ENCODE measurements around the gene RXRG.

RXRG gene

DNA sequence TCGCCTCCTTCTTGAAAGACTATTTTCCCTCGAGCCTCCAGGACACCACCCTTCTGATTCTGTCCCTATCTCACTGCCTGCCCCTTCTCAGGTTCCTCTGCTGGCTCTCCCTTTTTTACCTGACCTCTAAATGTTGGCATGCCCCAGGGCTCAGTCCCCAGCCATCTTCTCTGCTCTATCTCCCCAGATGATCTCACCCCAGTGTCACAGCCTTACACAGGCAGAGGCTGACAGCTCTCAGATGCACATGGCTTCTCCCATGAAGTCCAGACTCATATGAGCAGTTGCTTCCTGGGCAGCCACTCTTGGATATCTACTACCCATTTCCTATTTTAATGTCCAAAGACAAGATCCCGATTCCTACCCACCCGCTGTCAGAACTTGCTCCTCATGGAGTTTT, 37.5 kb downstream of the RXRG start:
- DNase-seq = no peak

DNA sequence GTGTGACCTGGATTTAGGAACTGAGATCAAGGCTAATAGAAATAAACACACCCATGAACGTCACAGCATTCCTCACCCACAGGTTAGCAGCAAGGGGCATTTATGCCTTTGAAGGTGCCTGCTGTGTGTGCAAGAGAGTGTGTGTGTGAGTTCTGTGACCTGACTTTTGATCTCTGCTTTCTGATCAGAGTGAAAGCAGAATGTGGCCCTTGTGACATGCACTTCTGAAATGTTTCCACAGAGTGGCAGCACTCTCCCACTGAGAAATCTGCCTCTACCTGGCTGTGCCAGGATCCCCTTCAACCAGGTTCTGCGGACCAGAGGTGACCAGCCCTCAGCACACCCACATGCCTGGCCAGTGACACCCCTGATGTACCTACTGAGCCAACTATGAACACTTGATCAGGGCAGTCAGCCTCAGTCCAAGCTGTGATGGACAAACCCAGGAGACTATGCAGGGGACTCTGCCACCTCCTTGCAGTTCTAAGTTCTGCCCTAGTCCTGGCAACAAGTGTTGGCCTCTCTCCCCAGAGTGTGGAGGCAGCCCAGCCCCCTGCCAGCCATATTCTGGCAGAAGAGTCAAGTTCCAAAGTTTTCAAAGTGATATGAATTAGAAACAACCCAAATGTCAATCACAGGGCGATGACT, 41.0 kb downstream of the RXRG start:
- no peak for DNase-seq

- DNase-seq = no peak
Observed at GRCh38 chr1:165402517-165403111, 42.3 kb downstream of the RXRG start.

GRCh38 chr1:165397944-165398343, 47.0 kb downstream of the RXRG start:
- DNase-seq = no peak

- no peak for DNase-seq
Observed at GRCh38 chr1:165395901-165396300, 49.0 kb downstream of the RXRG start.

DNA sequence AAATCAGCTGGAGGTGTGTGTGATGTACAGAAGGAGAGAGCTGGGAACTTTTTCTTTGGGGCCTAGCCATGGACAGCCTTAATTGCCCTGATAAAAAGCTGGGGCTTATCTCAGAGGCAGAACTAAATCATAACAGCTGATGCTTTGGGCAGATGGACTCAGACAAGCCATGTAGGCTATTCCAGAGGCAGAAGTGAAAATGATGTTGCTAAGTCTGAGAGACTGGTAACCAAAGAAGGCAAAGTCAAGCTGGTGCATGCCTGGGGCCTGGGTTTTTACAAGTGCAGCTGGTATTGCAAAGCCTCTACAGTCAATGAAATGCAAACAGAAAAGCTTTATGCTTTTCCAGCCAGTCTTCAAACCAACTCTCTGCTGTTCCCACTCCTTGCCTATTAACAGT, 49.4 kb downstream of the RXRG start:
- DNase-seq = no peak

DNA sequence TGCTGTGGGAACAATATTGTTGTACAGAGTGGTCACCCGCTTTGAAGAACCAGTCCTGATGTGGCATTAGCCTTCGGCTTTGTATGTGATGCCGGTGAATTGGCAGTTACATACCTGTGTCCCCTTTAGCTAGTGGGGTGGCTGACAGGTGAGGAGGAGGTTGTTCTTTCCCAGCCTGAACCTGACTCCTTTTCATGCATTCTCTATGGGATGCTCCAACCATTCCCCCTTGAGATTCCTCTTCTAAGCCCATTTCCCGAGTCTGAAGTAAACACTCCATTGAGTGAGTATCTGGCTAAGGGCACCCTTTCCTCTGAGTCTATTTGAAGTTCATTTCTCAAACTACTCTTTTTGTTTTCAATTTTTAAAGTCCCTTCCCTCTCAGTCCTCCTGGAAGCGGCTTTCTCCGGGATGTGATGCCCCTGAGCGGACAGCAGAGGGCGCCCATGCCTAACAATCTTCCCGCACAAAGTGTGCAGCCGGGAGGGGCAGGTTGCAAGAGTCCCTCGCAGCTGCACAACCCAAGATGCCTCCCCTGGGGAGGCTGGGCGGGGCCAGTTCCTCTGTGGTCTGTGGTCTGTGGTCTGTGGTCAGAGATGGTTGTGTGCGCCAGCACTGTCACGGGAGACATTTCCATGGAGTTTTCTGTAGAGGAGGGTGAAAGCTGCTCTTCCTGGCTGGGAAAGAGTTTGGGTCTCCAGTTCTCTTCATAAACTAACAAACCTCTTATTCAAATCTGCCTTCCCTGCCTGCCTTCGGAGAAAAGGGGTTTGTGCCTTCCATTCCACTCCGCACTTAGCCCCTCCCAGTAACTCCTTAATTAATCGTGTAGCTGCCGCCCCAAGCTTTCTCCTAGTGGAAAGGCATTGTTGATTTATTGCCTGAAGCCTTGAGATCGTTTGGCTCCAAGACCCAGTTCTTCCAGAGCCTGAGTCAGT, 52.0 kb downstream of the RXRG start:
- DNase-seq = peak; percentile 69

DNA sequence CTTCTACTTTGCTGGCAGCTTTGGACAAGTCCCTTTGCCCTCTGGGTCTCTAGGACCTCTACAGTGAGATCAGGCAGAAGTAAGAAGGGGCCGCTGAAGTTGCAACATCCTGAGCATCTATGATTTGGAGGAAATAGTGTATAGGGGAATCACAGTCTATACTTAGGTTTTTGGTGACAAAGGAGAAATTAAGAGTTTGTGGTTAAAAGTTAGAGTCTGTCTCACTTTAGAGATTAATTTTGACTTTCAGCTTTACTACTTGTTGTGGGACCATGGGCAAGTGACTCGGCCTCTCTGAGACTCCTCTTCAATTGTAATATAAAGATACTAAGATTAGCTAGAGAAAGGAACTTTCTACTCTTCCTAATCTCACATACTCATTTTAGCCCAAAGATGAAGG, 55.3 kb downstream of the RXRG start:
- DNase-seq = no peak

DNA sequence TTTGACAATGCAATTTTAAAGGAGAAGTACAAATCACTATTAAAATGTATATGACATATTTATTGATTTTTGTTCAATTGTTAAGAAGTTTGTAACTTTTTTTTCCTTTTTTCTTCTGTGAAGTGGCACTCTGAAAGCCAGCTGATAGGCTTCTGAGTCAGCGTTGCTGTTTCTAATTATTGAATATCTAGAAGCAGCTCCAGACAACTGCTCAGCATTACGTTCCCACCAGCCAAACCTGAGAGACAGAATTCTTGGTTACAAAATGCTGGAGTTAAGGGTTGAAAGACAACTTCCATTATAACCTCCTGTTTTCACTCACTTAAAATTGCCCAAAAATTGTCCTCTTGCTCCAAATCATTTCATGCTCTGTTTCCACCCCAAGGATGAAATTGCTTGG, 57.0 kb downstream of the RXRG start:
- DNase-seq = no peak

DNA sequence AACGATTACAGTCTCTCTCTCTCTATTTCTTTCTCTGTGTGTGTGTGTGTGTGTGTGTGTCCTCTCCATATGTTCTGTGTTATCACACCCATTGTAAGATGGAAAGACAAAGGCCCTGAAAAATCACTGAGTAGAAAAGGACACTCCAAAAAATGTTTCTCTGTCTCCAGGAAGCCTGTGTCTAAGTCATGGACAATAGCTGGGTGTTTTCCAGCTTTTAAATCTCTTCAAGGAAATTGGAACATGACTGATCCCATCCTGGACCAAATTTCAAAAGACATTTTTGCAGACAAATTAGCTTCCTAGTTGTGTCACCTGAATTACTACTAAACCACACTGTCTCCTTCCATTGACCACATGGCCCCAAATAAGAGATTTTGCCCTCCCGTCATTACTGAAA, 57.4 kb downstream of the RXRG start:
- DNase-seq = no peak

- no peak for DNase-seq
Observed at GRCh38 chr1:165383599-165384405, 61.1 kb downstream of the RXRG start.

GRCh38 chr1:165383067-165383466, 61.9 kb downstream of the RXRG start:
- no peak for DNase-seq

- no peak for DNase-seq
Observed at GRCh38 chr1:165381745-165382505, 63.0 kb downstream of the RXRG start.

- no peak for DNase-seq
Observed at GRCh38 chr1:165376811-165377311, 68.1 kb downstream of the RXRG start.

DNA sequence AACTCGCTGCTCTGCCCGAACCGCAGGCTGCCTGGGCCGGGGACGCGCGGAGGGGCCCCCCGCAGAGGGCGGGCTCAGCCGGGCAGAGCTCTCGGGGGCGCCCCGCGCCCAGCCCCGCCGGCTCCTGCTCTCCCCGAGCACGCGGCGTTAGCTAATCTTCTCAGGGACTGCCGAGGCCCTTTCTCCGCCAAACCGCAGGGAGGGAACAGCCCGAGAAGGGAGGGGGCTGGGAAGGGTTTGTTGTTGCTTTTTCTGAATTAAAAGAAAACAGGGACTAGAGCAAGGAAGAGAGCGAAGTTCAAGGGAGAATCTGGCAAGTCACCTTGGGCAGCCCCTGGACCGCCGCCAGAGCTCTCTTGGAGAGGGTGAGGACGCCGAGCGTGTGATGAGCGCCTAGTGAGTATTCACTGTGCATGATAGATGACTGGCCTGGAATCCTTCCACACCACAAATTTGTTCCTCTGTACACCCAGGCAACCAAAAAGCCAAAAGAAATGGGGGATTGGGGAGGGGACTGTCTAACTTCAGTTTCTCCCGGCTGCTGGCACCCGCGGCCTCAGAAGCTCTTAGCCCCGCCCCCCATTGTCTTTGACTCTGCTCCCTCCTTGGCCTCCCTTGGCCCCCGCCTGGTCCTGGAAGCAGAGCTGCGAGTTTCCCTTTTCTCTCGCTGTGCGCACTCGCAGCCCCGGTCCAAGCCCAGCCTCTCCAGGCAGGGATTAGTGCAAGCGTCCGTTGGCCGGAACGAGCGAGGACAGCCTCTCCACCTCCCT, 68.7 kb downstream of the RXRG start:
- peak; percentile 21 for DNase-seq

GRCh38 chr1:165375623-165376022, 69.3 kb downstream of the RXRG start:
- no peak for DNase-seq

GRCh38 chr1:165371588-165372225, 73.2 kb downstream of the RXRG start:
- no peak for DNase-seq

GRCh38 chr1:165369255-165369848, 75.6 kb downstream of the RXRG start:
- DNase-seq = peak; percentile 2

DNA sequence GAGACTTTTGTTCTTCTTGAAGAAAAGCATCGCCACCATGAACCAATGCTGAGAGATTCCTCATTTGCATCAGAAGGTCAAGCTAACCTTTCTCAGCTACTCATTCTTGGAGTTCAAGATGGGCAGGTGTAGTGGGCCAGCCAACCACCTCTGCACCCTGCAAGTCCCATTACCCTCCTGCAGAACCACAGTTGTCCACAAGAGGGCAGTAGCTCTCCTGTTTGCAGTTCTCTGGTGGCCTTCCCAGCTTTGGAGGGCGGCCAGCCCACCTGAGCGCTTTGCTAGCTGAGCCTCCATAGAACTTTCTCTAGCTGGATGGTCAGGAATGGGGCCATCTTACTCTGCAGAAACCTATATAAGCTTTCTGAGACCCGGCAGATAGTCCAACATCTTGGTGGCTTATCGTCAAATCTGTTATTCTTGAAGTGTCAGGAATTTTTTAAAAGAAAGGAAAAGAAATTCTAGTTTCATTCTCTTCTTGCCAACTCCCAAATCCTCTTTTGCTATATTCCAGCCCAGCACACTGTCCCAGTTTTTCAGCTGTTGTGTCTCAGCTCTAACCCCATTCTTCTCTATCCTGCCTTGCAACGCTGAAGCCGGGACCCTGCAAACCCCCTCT, 77.4 kb downstream of the RXRG start:
- peak; percentile 31 for DNase-seq

GRCh38 chr1:165365341-165365740, 79.6 kb downstream of the RXRG start:
- no peak for DNase-seq

Measured in NCI-H146 (cell line).